ENCODE data around the gene SLC38A1. TPM values are rescaled to one million over a fixed set of nuclear protein-coding genes. Genes with fewer than 3 reads are reported as not detected.

SLC38A1 gene
- total RNA-seq, 1 experiment from 2014 or later, result 155 TPM

DNA sequence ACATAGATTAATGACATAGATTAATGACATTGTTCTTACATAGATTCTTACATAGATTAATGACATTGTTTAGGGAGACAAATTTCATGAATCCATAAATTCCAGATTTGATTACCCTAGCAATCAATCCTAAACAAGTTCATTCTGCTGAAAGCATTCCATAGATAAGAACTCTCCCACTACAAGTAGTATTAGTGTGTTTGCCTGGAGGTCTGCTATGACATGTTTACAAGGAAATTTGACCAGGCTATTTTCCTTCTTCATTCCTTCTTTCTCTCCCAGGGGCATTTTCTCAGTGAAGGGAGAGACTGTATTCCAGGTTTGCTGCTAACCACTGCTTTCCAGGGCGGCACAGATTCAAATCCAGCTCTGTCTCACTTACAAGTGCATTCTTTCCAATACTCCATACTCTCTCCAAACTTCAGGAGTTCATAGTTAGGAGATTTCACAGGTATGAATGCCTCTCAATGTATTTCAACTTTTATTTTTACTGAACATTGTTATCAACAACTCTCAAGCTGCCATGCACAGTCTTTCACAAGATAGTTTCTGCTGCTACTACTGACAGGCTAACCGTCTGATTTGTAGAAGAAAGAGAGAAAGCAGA lies 134.5 kb downstream of the SLC38A1 start:
- ChIA-PET CTCF (interaction anchor here (1.0 kb wide), 1 partner anchor 9 kb away, joined by 5 read pairs; no protein-coding TSS in a partner anchor), RAD21 (ENCODE audit: low non-redundant PET in 1 of 2, low total read pairs in 2 of 2, uncharacterized antibody in 2 of 2, unreplicated experiment in 2 of 2) (no interaction called here), POLR2A (no interaction called here)
- BruUV-seq (replicated peaks), result no TSS peak
- Histone ChIP-seq H3K79me2 (ENCODE audit: insufficient read depth, low read length) (no peaks in the 10 kb centered on the region), H3K4me2 (ENCODE audit: low read length) (no peak overlapping the region), H3K4me1 (ENCODE audit: control insufficient read depth in 1 of 2, insufficient read depth in 2 of 2, low read length in 2 of 2) (0 out of 4 replicates have a peak, but pooled peaks cover 0 to 4% of the 10 kb centered on the region in 2 experiments), H3K27me3 (ENCODE audit: insufficient read depth, low read length) (no peaks in the 10 kb centered on the region), H3K36me3 (ENCODE audit: control insufficient read depth in 1 of 2, insufficient read depth in 2 of 2, low read length in 2 of 2) (no peaks in the 10 kb centered on the region), H3K9me2 (ENCODE audit: insufficient read depth) (no peaks in the 10 kb centered on the region), H3K4me3 (replicated peaks in 1 of 2; ENCODE audit: low read depth in 1 of 2, low read length in 2 of 2) (no peak overlapping the region), H3K9me3 (ENCODE audit: control insufficient read depth in 1 of 2, insufficient read depth in 1 of 2, low read depth in 1 of 2, low read length in 2 of 2) (no peaks in the 10 kb centered on the region), H3K27ac (ENCODE audit: low read depth, low read length) (no peak overlapping the region), H2AFZ (ENCODE audit: low read depth, low read length, poor library complexity, severe bottlenecking) (no peak overlapping the region), H3K9ac (ENCODE audit: low read length) (no peak overlapping the region), H4K20me1 (ENCODE audit: insufficient read depth) (no peaks in the 10 kb centered on the region)
- no peak for ATAC-seq
- intact Hi-C loops (cut with micrococcal nuclease), result no loop called here
- DNase-seq (ENCODE audit: low read depth, low spot score), result no peak
- TF ChIP-seq ELF1 (IDR thresholded peaks at IDR 0.05; ENCODE audit: borderline replicate concordance, low read depth), result no peak
- TF ChIP-seq POLR2AphosphoS5 (IDR thresholded peaks at IDR 0.05; ENCODE audit: low read depth, low read length), result no peak
- TF ChIP-seq TCF7L2 (IDR thresholded peaks at IDR 0.05; ENCODE audit: borderline replicate concordance, extremely low read depth, insufficient read depth, insufficient read length), result no peak
- TF ChIP-seq EZH2 (IDR thresholded peaks at IDR 0.05), result no peak
- no peak for TF ChIP-seq SRF (IDR thresholded peaks at IDR 0.05; ENCODE audit: low read depth)
- no peak for TF ChIP-seq YY1 (IDR thresholded peaks at IDR 0.05; ENCODE audit: extremely low read depth, insufficient replicate concordance, low read depth, low read length)
- TF ChIP-seq CTCF (IDR thresholded peaks at IDR 0.05 in 2 of 3, conservative IDR thresholded peaks at IDR 0.05 in 1 of 3; ENCODE audit: borderline replicate concordance in 1 of 3, insufficient read depth in 1 of 3, low read depth in 2 of 3, low read length in 2 of 3), result no peak
- no peak for TF ChIP-seq POLR2A (IDR thresholded peaks at IDR 0.05; ENCODE audit: borderline replicate concordance, extremely low read depth, insufficient read depth, insufficient read length)
- no peak for TF ChIP-seq CEBPB (IDR thresholded peaks at IDR 0.05; ENCODE audit: low read depth)

Measured in HCT116 (cell line).